B cell (primary cell): Measurements from ENCODE around the gene DUSP16. TPM values are rescaled to one million over a fixed set of nuclear protein-coding genes. Genes with fewer than 3 reads are reported as not detected.

Experiments
- ATAC-seq: fragments of 200-7000 bp; cut with Tn5 transposase; one replicate; pipeline ENCODE4 v1.10.0; 2021; ENCODE audit warnings: low read depth, mild to moderate bottlenecking, moderate number of reproducible peaks, moderate library complexity
- CTCF ChIA-PET: fragments of 350-600 bp; sonication (Branson Sonifier 250); formaldehyde crosslinking; loops from one replicate; lab custom pipeline; 2021; ENCODE audit warnings: antibody characterized with exemption, inconsistent platforms; lab: Charles Lee
- POLR2A ChIA-PET: fragments of 350-600 bp; sonication (Branson Sonifier 250); formaldehyde crosslinking; loops from one replicate; lab custom pipeline; 2021; ENCODE audit warnings: antibody characterized with exemption; lab: Charles Lee
- DNase-seq: peaks from one replicate; pipeline ENCODE4 v3.0.0; 2013
- H2AFZ ChIP-seq: 2 replicates; pipeline ENCODE4 v1.6.1; 2012; ENCODE audit warnings: mild to moderate bottlenecking, low read depth, low read length; ENCODE audit not compliant: insufficient read depth, poor library complexity, severe bottlenecking
- H3K27ac ChIP-seq, 2 donors: 1 replicate in 1 of 2; 2 replicates in 1 of 2; pipeline ENCODE4 v1.5.1; 2012 to 2013; ENCODE audit warnings: low read length in 2 of 2, mild to moderate bottlenecking in 2 of 2, moderate library complexity in 1 of 2
- H3K27me3 ChIP-seq, 4 experiments: fragments of 200-600 bp in 1 of 4; sonication (generic) in 1 of 4; replicated peaks in 1 of 4; 1 replicate in 2 of 4; 2 replicates in 2 of 4; pipeline versions ENCODE4 v1.6.1 to v1.7.0; 2013 to 2016; ENCODE audit warnings: low read length in 3 of 4, mild to moderate bottlenecking in 2 of 4, mixed read lengths in 1 of 4, moderate library complexity in 1 of 4; ENCODE audit not compliant: insufficient read depth in 4 of 4, control insufficient read depth in 3 of 4; ENCODE audit errors: control extremely low read depth in 1 of 4
- H3K36me3 ChIP-seq, 2 experiments: replicated peaks in 1 of 2; 1 replicate in 1 of 2; 2 replicates in 1 of 2; pipeline versions ENCODE4 v1.6.1 to v1.7.1; 2013; ENCODE audit warnings: low read length in 1 of 2; ENCODE audit not compliant: insufficient read depth in 2 of 2, control insufficient read depth in 1 of 2; ENCODE audit errors: control extremely low read depth in 1 of 2, extremely low read depth in 1 of 2
- H3K4me1 ChIP-seq, 2 donors: fragments of 200-600 bp in 1 of 2; sonication (generic) in 1 of 2; 1 replicate in 1 of 2; 2 replicates in 1 of 2; pipeline versions ENCODE4 v1.5.1 to v1.6.1; 2013 to 2017; ENCODE audit warnings: low read length in 2 of 2; ENCODE audit not compliant: control insufficient read depth in 2 of 2, insufficient read depth in 2 of 2
- H3K4me2 ChIP-seq: replicated peaks from 2 replicates; pipeline ENCODE3; 2012; ENCODE audit warnings: mild to moderate bottlenecking, low read depth, low read length; ENCODE audit not compliant: poor library complexity, severe bottlenecking
- H3K4me3 ChIP-seq, 5 experiments: fragments of 200-600 bp in 1 of 5; sonication (generic) in 1 of 5; 1 replicate in 3 of 5; 2 replicates in 2 of 5; pipeline versions ENCODE4 v1.5.1 to v1.7.0; 2011 to 2016; ENCODE audit warnings: low read length in 4 of 5, mild to moderate bottlenecking in 4 of 5, low read depth in 2 of 5, control low read depth in 1 of 5, moderate library complexity in 1 of 5; ENCODE audit not compliant: insufficient read depth in 1 of 5; ENCODE audit errors: control extremely low read depth in 1 of 5, extremely low read depth in 1 of 5
- H3K79me2 ChIP-seq: fragments of 200-600 bp; sonication (generic); one replicate; pipeline ENCODE4 v1.6.0; 2016; ENCODE audit warnings: low read length; ENCODE audit not compliant: control insufficient read depth, insufficient read depth
- H3K9ac ChIP-seq: fragments of 200-600 bp; sonication (generic); 2 replicates; pipeline ENCODE4 v1.6.1; 2017; ENCODE audit warnings: mild to moderate bottlenecking, low read length, moderate library complexity
- H3K9me3 ChIP-seq, 3 donors: one replicate each; pipeline versions ENCODE4 v1.6.1 to v1.7.1; 2013; ENCODE audit warnings: low read length in 2 of 3; ENCODE audit not compliant: control insufficient read depth in 2 of 3, insufficient read depth in 1 of 3; ENCODE audit errors: control extremely low read depth in 1 of 3
- H4K20me1 ChIP-seq: 2 replicates; pipeline ENCODE4 v1.6.0; 2012; ENCODE audit warnings: mild to moderate bottlenecking, low read length; ENCODE audit not compliant: insufficient read depth, control insufficient read depth, poor library complexity, severe bottlenecking
- H3K27ac Mint-ChIP-seq: one replicate; pipeline ENCODE4 v1.8.0; 2021; ENCODE audit warnings: mixed read lengths
- H3K27me3 Mint-ChIP-seq: one replicate; pipeline ENCODE4 v1.8.0; 2021; ENCODE audit warnings: mixed read lengths
- H3K4me1 Mint-ChIP-seq: one replicate; pipeline ENCODE4 v1.8.0; 2021; ENCODE audit warnings: mixed read lengths
- H3K4me3 Mint-ChIP-seq: one replicate; pipeline ENCODE4 v1.8.0; 2021; ENCODE audit warnings: mixed read lengths
- H3K9me3 Mint-ChIP-seq: one replicate; pipeline ENCODE4 v1.8.0; 2022; ENCODE audit warnings: mixed read lengths; ENCODE audit not compliant: insufficient read depth
- EZH2 ChIP-seq: IDR thresholded peaks from 2 replicates; pipeline ENCODE4 v1.6.1; 2012; ENCODE audit warnings: borderline replicate concordance, low read depth, mild to moderate bottlenecking, moderate library complexity, low read length; ENCODE audit not compliant: insufficient read depth, poor library complexity, severe bottlenecking
- WGBS: methylation state at CpG from one replicate; pipeline ENCODE4 v1.1.5; 2013; ENCODE audit warnings: missing lambda C conversion rate; ENCODE audit not compliant: insufficient coverage; 5-methylcytosine and 5-hydroxymethylcytosine counted together
- intact Hi-C: fragments of 100-400 bp; cut with micrococcal nuclease; formaldehyde crosslinking; loops from one replicate; pipeline ENCODE4 v1.10.0; 2022
- polyA plus RNA-seq: library from polyadenylated mRNA; depleted of rRNA; stranded (reverse); fragments of >200 nt; gene quantifications from 2 replicates; pipeline ENCODE4 v1.2.3, GENCODE V29; 2012
- total RNA-seq, 2 donors: library from RNA; stranded (reverse); fragments of 120-200 nt in 1 of 2; gene quantifications; 1 replicate in 1 of 2; 2 replicates in 1 of 2; pipeline versions ENCODE4 v1.2.3 to v1.2.4, GENCODE V29; 2013 to 2022
- TF ChIP-seq, protein P1 (sequence below): fragments of 200-600 bp; IDR thresholded peaks from one replicate; pipeline ENCODE4 v1.8.0; 2022; ENCODE audit warnings: antibody characterized with exemption, mild to moderate bottlenecking

DUSP16 gene
- total and polyA plus RNA-seq, 2 donors (not counting 1 experiment from before 2014, with no cell fraction given), result 0.37 to 5.6 TPM

GRCh38 chr12:12442548-12443071 is 120.1 kb downstream of the DUSP16 start:
- POLR2A ChIA-PET, result no interaction called here
- H2AFZ ChIP-seq, result no peak overlapping the region
- no peaks in the 10 kb centered on the region for H3K27me3 ChIP-seq
- CTCF ChIA-PET, result interaction anchor here (0.6 kb wide), 1 partner anchor 57 kb away, joined by 3 read pairs; no protein-coding TSS in a partner anchor
- H3K9me3 ChIP-seq, result no peaks in the 10 kb centered on the region
- TF ChIP-seq, protein P1, sequence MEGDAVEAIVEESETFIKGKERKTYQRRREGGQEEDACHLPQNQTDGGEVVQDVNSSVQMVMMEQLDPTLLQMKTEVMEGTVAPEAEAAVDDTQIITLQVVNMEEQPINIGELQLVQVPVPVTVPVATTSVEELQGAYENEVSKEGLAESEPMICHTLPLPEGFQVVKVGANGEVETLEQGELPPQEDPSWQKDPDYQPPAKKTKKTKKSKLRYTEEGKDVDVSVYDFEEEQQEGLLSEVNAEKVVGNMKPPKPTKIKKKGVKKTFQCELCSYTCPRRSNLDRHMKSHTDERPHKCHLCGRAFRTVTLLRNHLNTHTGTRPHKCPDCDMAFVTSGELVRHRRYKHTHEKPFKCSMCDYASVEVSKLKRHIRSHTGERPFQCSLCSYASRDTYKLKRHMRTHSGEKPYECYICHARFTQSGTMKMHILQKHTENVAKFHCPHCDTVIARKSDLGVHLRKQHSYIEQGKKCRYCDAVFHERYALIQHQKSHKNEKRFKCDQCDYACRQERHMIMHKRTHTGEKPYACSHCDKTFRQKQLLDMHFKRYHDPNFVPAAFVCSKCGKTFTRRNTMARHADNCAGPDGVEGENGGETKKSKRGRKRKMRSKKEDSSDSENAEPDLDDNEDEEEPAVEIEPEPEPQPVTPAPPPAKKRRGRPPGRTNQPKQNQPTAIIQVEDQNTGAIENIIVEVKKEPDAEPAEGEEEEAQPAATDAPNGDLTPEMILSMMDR, result no peak
- no peak for TF ChIP-seq EZH2
- no peak overlapping the region for H3K27ac ChIP-seq
- no peak overlapping the region for H3K4me3 ChIP-seq
- no peak overlapping the region for H3K4me2 ChIP-seq
- peaks cover 4% of the 10 kb centered on the region for H3K79me2 ChIP-seq
- ATAC-seq, result no peak
- WGBS, result 98% methylated on average over 4 of the region's 5 CpGs
- DNase-seq, result no peak
- Mint-ChIP-seq H3K27me3 (no peaks in the 10 kb centered on the region), H3K4me1 (no peaks in the 10 kb centered on the region), H3K27ac (no peak overlapping the region), H3K9me3 (no peaks in the 10 kb centered on the region), H3K4me3 (no peak overlapping the region)
- H3K36me3 ChIP-seq, result peaks cover 0 to 9% of the 10 kb centered on the region in 2 experiments
- no peaks in the 10 kb centered on the region for H3K4me1 ChIP-seq
- no peak overlapping the region for H3K9ac ChIP-seq
- intact Hi-C loops, result no loop called here
- H4K20me1 ChIP-seq, result no peaks in the 10 kb centered on the region

DNA sequence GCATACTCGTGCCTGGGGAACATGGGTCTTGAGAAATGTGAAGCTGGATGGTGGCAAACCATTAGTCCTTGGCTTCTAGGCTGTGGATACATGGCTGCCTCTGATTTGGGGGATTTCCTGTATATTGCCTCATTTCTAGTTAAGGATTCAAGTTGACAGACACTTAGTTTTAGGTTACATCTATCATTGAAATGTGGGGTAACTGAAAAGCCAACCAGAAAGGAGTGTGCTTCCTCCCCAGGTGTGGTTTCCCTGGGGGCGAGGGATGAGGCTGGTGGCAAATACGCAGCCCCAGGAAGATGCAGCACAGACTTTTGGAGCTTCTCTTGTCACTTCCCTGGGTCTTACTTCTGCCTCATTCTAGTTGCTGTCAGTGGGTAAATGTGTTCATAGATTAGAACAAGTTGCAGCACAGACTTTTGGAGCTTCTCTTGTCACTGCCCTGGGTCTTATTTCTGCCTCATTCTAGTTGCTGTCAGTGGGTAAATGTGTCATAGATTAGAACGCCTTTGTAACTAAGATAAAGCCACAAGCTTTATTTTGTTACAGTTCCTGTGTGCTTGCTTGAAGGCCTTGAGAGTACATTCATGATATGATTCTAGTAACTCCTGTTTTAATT is 120.7 kb downstream of the DUSP16 start:
- TF ChIP-seq EZH2, result no peak
- TF ChIP-seq, protein P1, result no peak

More for the DNA sequence above, 120.7 kb downstream of the DUSP16 start:
- Mint-ChIP-seq H3K27me3 (no peaks in the 10 kb centered on the region), H3K27ac (no peak overlapping the region), H3K4me3 (no peak overlapping the region), H3K4me1 (no peaks in the 10 kb centered on the region), H3K9me3 (peaks cover 4% of the 10 kb centered on the region)
- POLR2A ChIA-PET, result no interaction called here
- H3K79me2 ChIP-seq, result peaks cover 4% of the 10 kb centered on the region
- peaks cover 0 to 13% of the 10 kb centered on the region in 2 experiments for H3K36me3 ChIP-seq
- CTCF ChIA-PET, result no interaction called here
- intact Hi-C loops, result no loop called here
- no peak overlapping the region for H2AFZ ChIP-seq
- H3K9me3 ChIP-seq, result no peaks in the 10 kb centered on the region
- WGBS, result 53% methylated on average over 2 of the region's 4 CpGs
- no peak overlapping the region for H3K9ac ChIP-seq
- H3K27me3 ChIP-seq, result no peaks in the 10 kb centered on the region
- no peaks in the 10 kb centered on the region for H3K4me1 ChIP-seq
- H4K20me1 ChIP-seq, result no peaks in the 10 kb centered on the region
- no peak overlapping the region for H3K4me3 ChIP-seq
- H3K27ac ChIP-seq, result peak overlapping the region in 1 of 2 donors; percentile 9
- no peak for ATAC-seq
- H3K4me2 ChIP-seq, result no peak overlapping the region
- DNase-seq, result no peak
